Vagina (tissue), 2 donors: ENCODE data around the gene SYTL3.

Source experiments
- CTCF ChIP-seq, 3 experiments: fragments of 450-650 bp in 2 of 3; fragments of 200-600 bp in 1 of 3; sonication (generic) in 1 of 3; IDR thresholded peaks; one replicate each; pipeline ENCODE4 v1.5.1; 2017 to 2019; ENCODE audit warnings: antibody characterized with exemption in 3 of 3, mild to moderate bottlenecking in 2 of 3, moderate library complexity in 2 of 3
- POLR2A ChIP-seq, 2 donors: fragments of 450-650 bp; IDR thresholded peaks; one replicate each; pipeline ENCODE4 v1.6.1; 2017; ENCODE audit warnings: antibody characterized with exemption in 2 of 2, mild to moderate bottlenecking in 2 of 2, moderate library complexity in 2 of 2
- POLR2AphosphoS5 ChIP-seq, 2 donors: sonication (generic); formaldehyde crosslinking; IDR thresholded peaks; one replicate each; pipeline ENCODE4 v1.9.0; 2017; ENCODE audit warnings: antibody characterized with exemption in 2 of 2, mild to moderate bottlenecking in 2 of 2, low read depth in 1 of 2; ENCODE audit not compliant: insufficient read depth in 1 of 2

- no peak for TF ChIP-seq CTCF (IDR thresholded peaks at IDR 0.05)
- no peak for TF ChIP-seq POLR2AphosphoS5 (IDR thresholded peaks at IDR 0.05; ENCODE audit: insufficient read depth in 1 of 2, low read depth in 1 of 2)
- TF ChIP-seq POLR2A (IDR thresholded peaks at IDR 0.05), result no peak
These were observed 130.5 kb downstream of the SYTL3 start for GRCh38 chr6:158780246-158780884.
